Measurements from ENCODE around the gene CLIP3. TPM values are rescaled to one million over a fixed set of nuclear protein-coding genes. Genes with fewer than 3 reads are reported as not detected.
A peak's percentile ranks its signal among the peaks of the same experiment; 100 is the strongest.

CLIP3 gene
- total RNA-seq, 3 donors from 2014 or later = 7.5 to 13.4 (median 7.6) TPM

DNA sequence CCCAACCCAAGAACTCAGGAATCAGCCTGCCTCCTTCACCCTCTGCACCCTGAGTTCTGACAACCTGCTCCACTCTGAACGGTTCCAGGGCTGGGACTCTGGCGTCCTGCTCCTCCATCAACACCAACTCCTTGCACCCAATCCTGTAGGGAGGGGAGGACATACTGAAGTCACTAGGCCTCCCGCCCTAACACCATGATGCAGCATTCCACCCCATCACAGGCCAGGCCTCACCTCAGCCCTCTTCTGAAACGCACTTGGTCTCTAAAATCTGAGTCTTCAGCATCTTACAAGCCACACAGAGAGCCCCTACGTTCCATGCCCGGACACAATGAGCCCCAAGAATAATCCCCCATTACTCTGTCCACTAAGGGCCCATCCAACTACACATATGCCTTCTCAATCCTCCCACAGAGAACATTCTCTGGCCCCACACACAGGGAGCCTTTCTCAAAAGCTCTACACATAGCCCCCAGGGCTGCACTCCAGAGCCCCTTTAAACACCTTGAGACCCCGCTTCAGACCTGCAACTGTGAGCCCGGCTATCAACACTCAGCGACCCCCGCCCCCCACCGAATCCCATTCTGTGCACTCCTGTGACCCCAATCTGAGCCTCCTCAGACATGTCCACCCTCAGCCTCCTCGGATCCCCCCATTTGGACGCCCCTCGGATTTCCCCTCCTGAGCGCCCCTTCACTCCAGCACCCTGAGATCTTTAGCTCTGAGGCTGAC lies 19.2 kb downstream of the CLIP3 start:
- H3K4me3 ChIP-seq = peak overlapping the region; percentile 60 to 85 (median 70)
- peaks cover 0 to 11% of the 10 kb centered on the region in 2 donors for H3K4me1 ChIP-seq
- H3K36me3 ChIP-seq = no peaks in the 10 kb centered on the region
- no peak for TF ChIP-seq POLR2AphosphoS5 (IDR thresholded peaks at IDR 0.05)
- TF ChIP-seq POLR2A (IDR thresholded peaks at IDR 0.05) = no peak
- TF ChIP-seq, protein P1, sequence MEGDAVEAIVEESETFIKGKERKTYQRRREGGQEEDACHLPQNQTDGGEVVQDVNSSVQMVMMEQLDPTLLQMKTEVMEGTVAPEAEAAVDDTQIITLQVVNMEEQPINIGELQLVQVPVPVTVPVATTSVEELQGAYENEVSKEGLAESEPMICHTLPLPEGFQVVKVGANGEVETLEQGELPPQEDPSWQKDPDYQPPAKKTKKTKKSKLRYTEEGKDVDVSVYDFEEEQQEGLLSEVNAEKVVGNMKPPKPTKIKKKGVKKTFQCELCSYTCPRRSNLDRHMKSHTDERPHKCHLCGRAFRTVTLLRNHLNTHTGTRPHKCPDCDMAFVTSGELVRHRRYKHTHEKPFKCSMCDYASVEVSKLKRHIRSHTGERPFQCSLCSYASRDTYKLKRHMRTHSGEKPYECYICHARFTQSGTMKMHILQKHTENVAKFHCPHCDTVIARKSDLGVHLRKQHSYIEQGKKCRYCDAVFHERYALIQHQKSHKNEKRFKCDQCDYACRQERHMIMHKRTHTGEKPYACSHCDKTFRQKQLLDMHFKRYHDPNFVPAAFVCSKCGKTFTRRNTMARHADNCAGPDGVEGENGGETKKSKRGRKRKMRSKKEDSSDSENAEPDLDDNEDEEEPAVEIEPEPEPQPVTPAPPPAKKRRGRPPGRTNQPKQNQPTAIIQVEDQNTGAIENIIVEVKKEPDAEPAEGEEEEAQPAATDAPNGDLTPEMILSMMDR (IDR thresholded peaks at IDR 0.05) = no peak
- DNase-seq (ENCODE audit: low spot score in 2 of 2) = no peak
- no peaks in the 10 kb centered on the region for H3K9me3 ChIP-seq
- H3K27me3 ChIP-seq = no peaks in the 10 kb centered on the region
- peak overlapping the region; percentile 86 to 92 for H3K27ac ChIP-seq
- intact Hi-C loops (cut with DNase I; ENCODE audit: low total_unique reads) = no loop called here

DNA sequence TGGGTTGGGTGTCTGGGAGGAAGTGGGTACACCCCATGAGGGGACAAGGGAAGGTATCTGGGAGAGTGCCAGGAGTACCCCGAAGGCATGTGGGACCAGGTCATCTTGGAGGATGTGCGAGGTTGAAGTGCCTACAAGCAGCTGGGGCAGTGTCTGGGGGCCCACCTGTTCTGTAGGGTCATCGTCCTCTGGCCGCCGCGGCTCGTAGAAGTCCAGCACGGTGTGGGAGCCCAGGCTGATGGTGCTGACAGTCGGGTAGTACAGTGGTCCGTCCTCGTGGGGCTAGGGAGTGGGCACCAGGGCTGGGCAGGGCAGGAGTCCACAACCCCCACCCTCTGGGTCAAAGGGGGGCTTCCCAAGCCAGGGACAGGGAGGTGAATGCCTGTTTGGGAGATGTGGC lies 22.3 kb downstream of the CLIP3 start:
- Histone ChIP-seq H3K27me3 (no peaks in the 10 kb centered on the region), H3K4me1 (peaks cover 0 to 11% of the 10 kb centered on the region in 2 donors), H3K9me3 (no peaks in the 10 kb centered on the region), H3K4me3 (no peak overlapping the region), H3K27ac (peak overlapping the region in 1 of 2 donors; percentile 92), H3K36me3 (no peaks in the 10 kb centered on the region)
- TF ChIP-seq, protein P1 (IDR thresholded peaks at IDR 0.05) = no peak
- no peak for TF ChIP-seq POLR2A (IDR thresholded peaks at IDR 0.05)
- no peak for TF ChIP-seq POLR2AphosphoS5 (IDR thresholded peaks at IDR 0.05)
- no peak for DNase-seq (ENCODE audit: low spot score in 2 of 2)
- intact Hi-C loops (cut with DNase I; ENCODE audit: low total_unique reads) = no loop called here

DNA sequence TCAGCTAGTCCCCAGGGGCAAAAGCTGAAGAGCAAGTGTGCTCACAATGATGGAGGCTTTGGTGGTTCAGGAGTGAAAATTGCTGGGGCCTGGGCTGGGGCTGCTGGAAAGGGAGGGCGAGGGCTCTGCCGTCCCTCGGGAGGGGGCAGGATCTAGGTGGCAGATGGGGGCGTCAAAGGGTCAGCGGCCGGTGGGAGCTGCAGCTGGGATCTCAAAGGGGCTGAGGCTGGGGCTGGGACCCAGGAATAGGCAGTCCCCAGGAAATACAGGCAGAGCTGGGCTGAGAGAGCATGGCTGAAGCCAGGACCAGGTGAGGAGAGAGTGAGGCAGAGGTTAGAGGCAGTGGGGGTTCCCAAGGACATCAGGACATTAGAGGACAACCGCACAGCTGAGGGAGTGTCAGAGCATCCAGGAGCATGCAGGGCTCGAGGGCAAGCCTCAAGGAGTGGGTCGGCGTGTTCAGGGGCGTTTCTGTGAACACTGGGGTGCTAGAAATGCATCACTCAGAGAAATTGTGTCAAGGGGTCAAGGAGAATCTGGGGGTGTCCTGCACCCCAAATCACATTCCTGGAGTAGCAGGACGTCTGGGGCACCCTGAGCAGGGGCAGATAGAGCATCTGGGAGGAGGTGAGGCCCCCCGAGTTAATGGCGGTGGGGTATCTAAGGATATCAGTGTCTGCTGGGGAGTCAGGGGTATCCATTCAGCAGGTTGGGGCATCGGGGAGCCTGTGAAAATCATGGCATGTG lies 22.9 kb downstream of the CLIP3 start:
- intact Hi-C loops (cut with DNase I; ENCODE audit: low total_unique reads) = no loop called here

GRCh38 chr19:36009220-36009619 lies 23.5 kb downstream of the CLIP3 start:
- H3K27ac ChIP-seq = peak overlapping the region; percentile 81 to 92
- H3K27me3 ChIP-seq = no peaks in the 10 kb centered on the region

More for the DNA sequence above, 22.9 kb downstream of the CLIP3 start:
- DNase-seq (ENCODE audit: low spot score in 2 of 2) = no peak
- Histone ChIP-seq H3K9me3 (no peaks in the 10 kb centered on the region), H3K4me1 (peaks cover 0 to 9% of the 10 kb centered on the region in 2 donors), H3K27me3 (no peaks in the 10 kb centered on the region), H3K4me3 (peak overlapping the region; percentile 35 to 69 (median 61)), H3K36me3 (no peaks in the 10 kb centered on the region), H3K27ac (peak overlapping the region; percentile 81 to 92)
- TF ChIP-seq, protein P1 (IDR thresholded peaks at IDR 0.05) = no peak
- TF ChIP-seq POLR2A (IDR thresholded peaks at IDR 0.05) (no peak), POLR2AphosphoS5 (IDR thresholded peaks at IDR 0.05) (no peak)

More at GRCh38 chr19:36009220-36009619, 23.5 kb downstream of the CLIP3 start:
- peak; percentile 52 to 69 for DNase-seq (ENCODE audit: low spot score in 2 of 2)
- H3K4me1 ChIP-seq = peaks cover 0 to 6% of the 10 kb centered on the region in 2 donors
- H3K9me3 ChIP-seq = no peaks in the 10 kb centered on the region
- no peaks in the 10 kb centered on the region for H3K36me3 ChIP-seq
- peak overlapping the region; percentile 35 to 69 (median 61) for H3K4me3 ChIP-seq
- no peak for TF ChIP-seq POLR2A (IDR thresholded peaks at IDR 0.05)
- TF ChIP-seq, protein P1 (IDR thresholded peaks at IDR 0.05) = no peak
- intact Hi-C loops (cut with DNase I; ENCODE audit: low total_unique reads) = no loop called here

Measured in breast epithelium (tissue), 4 donors.